HG02610 (cell line): ENCODE results near the gene STOX2.
"Not testable (repeated sequence)": the region's sequence is repeated elsewhere in the genome, so short reads cannot be mapped to it uniquely, and the experiment has no call there.

Experiments used
- ATAC-seq: cut with Tn5 transposase; IDR thresholded peaks from one replicate; pipeline ENCODE4 v1.9.1; 2021; ENCODE audit warnings: mild to moderate bottlenecking, moderate library complexity; ENCODE audit not compliant: unreplicated experiment

STOX2 gene

GRCh38 chr4:184019667-184020623, 114.8 kb downstream of the STOX2 start:
- no peak for ATAC-seq

GRCh38 chr4:184021389-184021788, 116.3 kb downstream of the STOX2 start:
- no peak for ATAC-seq

GRCh38 chr4:184022679-184023383, 117.7 kb downstream of the STOX2 start:
- no peak for ATAC-seq

- ATAC-seq: no peak
Observed at GRCh38 chr4:184024637-184025036, 119.5 kb downstream of the STOX2 start.

DNA sequence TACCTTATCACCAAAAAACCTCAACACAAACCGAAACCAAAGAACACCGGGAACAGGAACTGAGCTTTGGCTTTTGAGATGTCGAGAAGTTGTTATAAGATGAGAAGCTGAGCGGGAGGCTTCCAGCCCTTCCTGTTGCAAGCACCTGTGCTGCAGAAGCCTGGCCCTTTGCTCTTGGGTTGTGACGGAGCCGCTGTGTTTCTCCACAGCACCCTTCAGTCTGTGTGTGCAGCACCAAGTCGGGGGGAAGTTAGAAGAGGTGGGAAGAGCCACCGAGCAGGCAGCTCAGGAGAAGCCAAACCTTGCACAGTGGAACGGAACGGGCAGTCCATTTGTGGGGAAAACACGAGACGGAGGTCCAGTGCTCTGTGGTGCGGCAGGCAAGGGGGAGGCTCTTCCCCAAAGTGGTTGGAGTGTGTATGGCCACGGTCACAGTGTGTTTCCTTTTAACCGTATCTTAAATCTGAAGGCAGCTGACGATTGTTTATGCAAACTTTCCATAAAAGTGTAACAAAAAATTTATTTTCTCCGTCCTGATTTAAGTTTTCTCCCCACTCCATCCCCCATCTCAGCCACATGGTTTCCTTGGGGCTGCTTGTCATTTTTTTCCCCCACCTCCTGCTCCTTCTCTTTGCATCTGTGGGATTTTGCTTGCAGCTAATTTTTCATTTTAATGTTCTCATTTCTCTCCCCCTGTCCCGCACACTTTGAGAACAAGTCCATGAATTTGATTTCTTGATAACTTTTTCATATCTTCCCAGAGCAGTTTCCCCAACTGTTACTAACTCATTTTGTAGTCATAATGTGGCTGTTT, 123.7 kb downstream of the STOX2 start:
- no peak for ATAC-seq

DNA sequence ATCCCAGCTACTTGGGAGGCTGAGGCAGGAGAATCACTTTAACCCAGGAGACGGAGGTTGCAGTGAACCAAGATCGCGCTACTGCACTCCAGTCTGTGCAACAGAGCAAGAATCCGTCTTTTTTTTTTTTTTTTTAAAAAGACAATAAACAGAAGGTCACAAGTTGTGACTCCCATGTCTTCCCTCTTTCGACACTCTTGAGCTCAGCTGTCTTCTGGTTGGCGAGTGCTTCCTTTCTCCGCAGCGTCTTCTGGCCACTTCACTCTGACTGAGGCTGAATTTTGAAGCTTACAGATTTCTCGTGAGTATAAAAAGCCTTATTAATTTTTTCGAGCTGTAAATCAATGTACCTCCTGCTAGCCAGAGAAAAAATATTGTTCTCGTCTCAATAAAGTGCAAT, 124.9 kb downstream of the STOX2 start:
- no peak for ATAC-seq

- ATAC-seq: no peak
Observed at GRCh38 chr4:184030764-184031163, 125.7 kb downstream of the STOX2 start.

GRCh38 chr4:184032091-184032490, 127.0 kb downstream of the STOX2 start:
- no peak for ATAC-seq

GRCh38 chr4:184039963-184040383, 134.9 kb downstream of the STOX2 start:
- no peak for ATAC-seq

GRCh38 chr4:184041156-184041555, 136.0 kb downstream of the STOX2 start:
- no peak for ATAC-seq

DNA sequence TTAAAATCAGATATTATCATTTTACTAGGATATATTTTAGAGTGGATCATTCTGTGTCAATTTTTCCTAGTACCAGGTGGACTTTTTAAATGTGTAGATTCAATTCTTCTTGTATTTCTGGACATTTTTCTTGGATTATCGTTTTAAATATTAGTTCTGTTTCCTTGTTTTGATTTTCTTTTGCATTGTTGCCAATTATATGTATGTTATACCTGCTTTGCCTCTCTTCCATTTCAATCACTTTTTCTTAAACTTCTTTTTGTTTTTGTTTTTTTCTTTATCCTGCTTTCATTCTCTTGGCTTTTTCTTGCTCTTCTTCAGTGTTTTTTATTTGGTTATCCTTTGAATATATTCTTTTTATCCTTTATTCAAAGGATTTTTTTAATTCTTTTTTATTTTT, 141.0 kb downstream of the STOX2 start:
- no peak for ATAC-seq

DNA sequence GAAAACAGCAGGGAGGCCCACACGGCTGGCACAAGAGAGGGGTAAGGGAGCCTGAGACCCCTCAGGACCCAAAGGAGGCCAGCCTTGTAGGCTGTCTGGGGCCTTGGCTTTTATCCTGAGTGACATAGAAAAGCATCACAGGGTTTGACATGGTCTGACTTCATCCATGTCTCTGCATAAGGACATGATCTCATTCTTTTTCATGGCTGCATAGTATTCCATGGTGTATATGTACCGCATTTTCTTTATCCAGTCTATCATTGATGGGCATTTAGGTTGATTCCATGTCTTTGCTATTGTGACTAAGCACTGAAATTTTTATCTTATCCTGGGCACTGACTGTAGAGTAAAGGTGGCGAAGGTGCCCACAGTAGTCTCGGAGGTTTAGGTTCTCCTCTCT, 146.2 kb downstream of the STOX2 start:
- ATAC-seq: not testable (repeated sequence)

- ATAC-seq: no peak
Observed at GRCh38 chr4:184052616-184053015, 147.5 kb downstream of the STOX2 start.

GRCh38 chr4:184053434-184053833, 148.3 kb downstream of the STOX2 start:
- ATAC-seq: no peak

GRCh38 chr4:184056877-184057276, 151.8 kb downstream of the STOX2 start:
- ATAC-seq: no peak

- no peak for ATAC-seq
Observed at GRCh38 chr4:184058026-184058425, 152.9 kb downstream of the STOX2 start.

DNA sequence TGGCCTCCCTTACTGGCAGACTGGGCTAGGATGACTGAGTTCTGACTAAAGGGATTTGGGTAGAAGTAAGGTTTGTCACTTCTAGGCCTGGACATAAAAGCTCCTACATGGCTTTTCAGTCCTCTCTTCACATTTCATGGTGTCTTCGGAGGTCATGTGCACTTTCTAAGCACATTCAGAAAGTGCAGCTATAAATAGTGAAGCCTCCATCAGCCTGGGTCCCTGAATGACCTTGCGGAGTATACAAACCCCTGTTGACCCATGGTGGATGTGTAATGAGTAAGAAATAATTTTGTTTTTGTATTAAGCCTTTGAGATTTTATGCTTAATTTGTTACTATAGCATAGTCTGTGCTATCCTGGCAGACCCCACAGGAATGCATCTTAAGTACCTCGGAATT, 154.0 kb downstream of the STOX2 start:
- ATAC-seq: no peak

DNA sequence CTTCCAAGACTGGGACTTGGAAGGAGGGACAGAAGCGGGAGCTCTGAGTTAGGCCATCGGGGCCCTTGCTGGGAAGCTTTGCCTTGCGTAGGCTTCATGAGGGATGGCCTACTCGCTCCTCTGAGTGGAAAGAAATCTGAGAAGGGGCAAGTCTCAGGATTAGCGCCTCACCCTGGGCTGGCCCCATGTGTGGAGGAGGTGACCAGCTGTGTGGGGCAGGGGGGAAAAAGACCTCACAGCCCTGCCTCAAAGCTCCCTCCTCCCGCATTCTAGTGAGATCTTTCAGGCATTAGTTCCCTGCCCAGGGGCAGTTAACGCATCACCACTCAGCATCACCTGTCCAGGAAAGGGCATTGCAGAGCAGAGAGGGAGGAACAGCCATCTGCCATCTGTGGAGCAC, 156.5 kb downstream of the STOX2 start:
- no peak for ATAC-seq

DNA sequence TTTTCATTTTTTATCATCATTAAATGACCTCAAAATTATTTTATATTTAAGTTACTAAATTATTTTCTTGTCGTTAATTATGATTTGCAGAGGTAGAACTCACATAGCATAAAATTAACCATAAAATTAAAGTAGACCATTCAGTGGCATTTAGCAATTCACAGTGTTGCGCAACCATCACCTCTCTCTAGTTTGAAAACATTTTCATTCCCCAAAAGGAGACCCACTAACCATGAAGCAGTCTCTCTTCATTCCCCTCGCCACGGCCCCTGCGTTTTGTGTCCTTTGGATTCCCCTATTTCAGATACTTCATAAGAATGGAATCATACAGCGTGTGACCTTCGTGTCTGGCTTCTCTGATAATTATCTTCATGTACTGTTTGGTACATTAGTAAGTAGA, 157.7 kb downstream of the STOX2 start:
- no peak for ATAC-seq

DNA sequence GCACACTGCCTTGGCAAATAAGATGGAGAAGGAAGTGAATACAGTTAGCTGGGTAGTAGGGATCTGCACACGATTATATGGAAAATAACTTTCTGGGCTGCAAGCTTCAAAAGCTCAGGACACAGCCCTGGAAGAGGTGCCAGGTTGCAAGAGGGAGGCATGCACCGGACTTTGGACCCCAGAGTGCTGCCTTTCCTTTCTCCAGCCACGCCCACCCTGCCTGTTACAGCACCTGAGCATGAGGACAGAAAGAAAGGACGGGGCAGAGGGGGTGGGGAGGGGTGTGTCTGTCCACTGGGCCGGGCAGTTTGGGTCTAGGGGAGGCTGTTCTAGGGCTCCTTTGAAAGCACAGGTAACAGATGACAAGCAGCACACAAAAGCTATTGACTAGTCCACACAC, 159.8 kb downstream of the STOX2 start:
- ATAC-seq: no peak

GRCh38 chr4:184066584-184067300, 161.6 kb downstream of the STOX2 start:
- ATAC-seq: no peak
